Neural cell (in vitro differentiated cells): ENCODE results near the gene GNG13.

Experiments
- EP300 ChIP-seq: fragments of 450-650 bp; conservative IDR thresholded peaks from 2 replicates; pipeline ENCODE4 v1.6.1; 2014; ENCODE audit warnings: antibody characterized with exemption, mild to moderate bottlenecking, moderate library complexity; ENCODE audit not compliant: poor library complexity, severe bottlenecking
- TF ChIP-seq, protein P1 (sequence below): fragments of 450-650 bp; IDR thresholded peaks from 2 replicates; pipeline ENCODE4 v1.5.1; 2014; ENCODE audit warnings: antibody characterized with exemption, mild to moderate bottlenecking, moderate library complexity; ENCODE audit not compliant: poor library complexity, severe bottlenecking

GRCh38 chr16:824194-824593, 23.7 kb upstream of the GNG13 start:
- TF ChIP-seq, protein P1, sequence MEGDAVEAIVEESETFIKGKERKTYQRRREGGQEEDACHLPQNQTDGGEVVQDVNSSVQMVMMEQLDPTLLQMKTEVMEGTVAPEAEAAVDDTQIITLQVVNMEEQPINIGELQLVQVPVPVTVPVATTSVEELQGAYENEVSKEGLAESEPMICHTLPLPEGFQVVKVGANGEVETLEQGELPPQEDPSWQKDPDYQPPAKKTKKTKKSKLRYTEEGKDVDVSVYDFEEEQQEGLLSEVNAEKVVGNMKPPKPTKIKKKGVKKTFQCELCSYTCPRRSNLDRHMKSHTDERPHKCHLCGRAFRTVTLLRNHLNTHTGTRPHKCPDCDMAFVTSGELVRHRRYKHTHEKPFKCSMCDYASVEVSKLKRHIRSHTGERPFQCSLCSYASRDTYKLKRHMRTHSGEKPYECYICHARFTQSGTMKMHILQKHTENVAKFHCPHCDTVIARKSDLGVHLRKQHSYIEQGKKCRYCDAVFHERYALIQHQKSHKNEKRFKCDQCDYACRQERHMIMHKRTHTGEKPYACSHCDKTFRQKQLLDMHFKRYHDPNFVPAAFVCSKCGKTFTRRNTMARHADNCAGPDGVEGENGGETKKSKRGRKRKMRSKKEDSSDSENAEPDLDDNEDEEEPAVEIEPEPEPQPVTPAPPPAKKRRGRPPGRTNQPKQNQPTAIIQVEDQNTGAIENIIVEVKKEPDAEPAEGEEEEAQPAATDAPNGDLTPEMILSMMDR: no peak
- no peak for TF ChIP-seq EP300
